H1 (cell line): ENCODE results near the gene GADL1. TPM values are rescaled to one million over a fixed set of nuclear protein-coding genes. Genes with fewer than 3 reads are reported as not detected.

Experiments
- CTCF ChIA-PET: fragments of 300-600 bp; sonication (Branson Sonifier 250); formaldehyde crosslinking; loops from one replicate; lab custom pipeline; 2021; ENCODE audit not compliant: partially characterized antibody; lab: Charles Lee
- POLR2A ChIA-PET: fragments of 300-600 bp; sonication (Branson Sonifier 250); formaldehyde crosslinking; loops from one replicate; lab custom pipeline; 2021; ENCODE audit warnings: inconsistent platforms; ENCODE audit not compliant: partially characterized antibody; lab: Charles Lee
- DNase-seq, 2 experiments: peaks; one replicate each; pipeline versions ENCODE4 v3.0.0 to v3.0.0-alpha.2; 2010 to 2022; ENCODE audit warnings: low spot score in 2 of 2, low read depth in 1 of 2, mixed read lengths in 1 of 2
- FAIRE-seq: peaks from 2 replicates; lab custom pipeline; 2011; peaks lifted over from hg19 to GRCh38; lab: Jason Lieb, UNC
- H2AFZ ChIP-seq: 2 replicates; pipeline ENCODE4 v1.8.1; 2012; ENCODE audit warnings: low read length, inconsistent platforms
- H2AK5ac ChIP-seq: 2 replicates; pipeline ENCODE4 v1.6.1; 2013; ENCODE audit warnings: low read depth, low read length
- H2BK120ac ChIP-seq: replicated peaks from 2 replicates; pipeline ENCODE3; 2013; ENCODE audit warnings: low read depth, low read length, inconsistent platforms
- H2BK12ac ChIP-seq: 2 replicates; pipeline ENCODE4 v1.6.1; 2013; ENCODE audit warnings: low read depth, low read length
- H2BK15ac ChIP-seq: 2 replicates; pipeline ENCODE4 v1.6.1; 2013; ENCODE audit warnings: low read length
- H2BK20ac ChIP-seq: 2 replicates; pipeline ENCODE4 v1.6.1; 2013; ENCODE audit warnings: low read length
- H2BK5ac ChIP-seq: 2 replicates; pipeline ENCODE4 v1.6.1; 2013; ENCODE audit warnings: low read depth, low read length
- H3K14ac ChIP-seq: 2 replicates; pipeline ENCODE4 v1.6.1; 2013; ENCODE audit warnings: inconsistent platforms; ENCODE audit not compliant: insufficient read length
- H3K18ac ChIP-seq: 2 replicates; pipeline ENCODE4 v1.6.1; 2013; ENCODE audit warnings: low read length; ENCODE audit errors: extremely low read depth
- H3K23ac ChIP-seq: 2 replicates; pipeline ENCODE4 v1.6.1; 2013; ENCODE audit warnings: inconsistent platforms; ENCODE audit not compliant: insufficient read length
- H3K23me2 ChIP-seq: 2 replicates; pipeline ENCODE4 v1.6.1; 2013; ENCODE audit warnings: low read depth, low read length
- H3K27ac ChIP-seq: 2 replicates; pipeline ENCODE4 v1.6.1; 2011; ENCODE audit warnings: low read depth, low read length, inconsistent platforms
- H3K27me3 ChIP-seq, 4 experiments: replicated peaks in 1 of 4; 1 replicate in 1 of 4; 2 replicates in 3 of 4; pipeline versions ENCODE4 v1.6.1 to v1.8.1; 2011 to 2013; ENCODE audit warnings: low read length in 3 of 4, mild to moderate bottlenecking in 3 of 4, inconsistent platforms in 2 of 4, mixed read lengths in 2 of 4, moderate library complexity in 1 of 4; ENCODE audit not compliant: control insufficient read depth in 3 of 4, insufficient read depth in 3 of 4; ENCODE audit errors: extremely low read depth in 1 of 4
- H3K36me3 ChIP-seq, 4 experiments: 2 replicates each; pipeline versions ENCODE4 v1.6.1 to v1.8.1; 2011 to 2013; ENCODE audit warnings: mild to moderate bottlenecking in 4 of 4, low read length in 3 of 4, moderate library complexity in 2 of 4, control low read depth in 1 of 4, inconsistent platforms in 1 of 4; ENCODE audit not compliant: insufficient read depth in 4 of 4, control insufficient read depth in 2 of 4
- H3K4ac ChIP-seq: replicated peaks from 2 replicates; pipeline ENCODE3; 2013; ENCODE audit warnings: low read length, low read depth, mixed read lengths, inconsistent platforms; ENCODE audit not compliant: insufficient read length
- H3K4me1 ChIP-seq, 4 experiments: replicated peaks in 1 of 4; 1 replicate in 1 of 4; 2 replicates in 3 of 4; pipeline versions ENCODE4 v1.6.1 to v1.8.1; 2011 to 2013; ENCODE audit warnings: low read length in 3 of 4, inconsistent platforms in 2 of 4, mixed read lengths in 1 of 4; ENCODE audit not compliant: insufficient read depth in 4 of 4, control insufficient read depth in 3 of 4
- H3K4me2 ChIP-seq, 2 experiments: 2 replicates each; pipeline versions ENCODE4 v1.6.1 to v1.8.1; 2011 to 2013; ENCODE audit warnings: low read depth in 2 of 2, low read length in 2 of 2, control low read depth in 1 of 2, inconsistent platforms in 1 of 2, mild to moderate bottlenecking in 1 of 2; ENCODE audit not compliant: insufficient read depth in 1 of 2
- H3K4me3 ChIP-seq, 4 experiments: fragments of 200-600, 300-600 bp in 1 of 4; sonication (generic), shearing (Covaris generic), sonication (Bioruptor Twin) in 1 of 4; 2 replicates each; pipeline versions ENCODE4 v1.5.1 to v1.8.1; 2011 to 2016; ENCODE audit warnings: low read length in 4 of 4, low read depth in 3 of 4, control low read depth in 2 of 4, inconsistent platforms in 2 of 4, mild to moderate bottlenecking in 2 of 4, mixed read lengths in 1 of 4, moderate library complexity in 1 of 4; ENCODE audit not compliant: insufficient read depth in 2 of 4; ENCODE audit errors: extremely low read depth in 1 of 4
- H3K56ac ChIP-seq: replicated peaks from 2 replicates; pipeline ENCODE3; 2013; ENCODE audit warnings: low read depth, mild to moderate bottlenecking, mixed read lengths, low read length, inconsistent platforms; ENCODE audit not compliant: insufficient read length
- H3K79me1 ChIP-seq: 2 replicates; pipeline ENCODE4 v1.6.1; 2013; ENCODE audit warnings: low read depth, low read length, control low read depth
- H3K79me2 ChIP-seq, 2 experiments: 2 replicates each; pipeline versions ENCODE4 v1.6.1 to v1.8.1; 2012 to 2013; ENCODE audit warnings: low read length in 2 of 2, mild to moderate bottlenecking in 2 of 2, inconsistent platforms in 1 of 2; ENCODE audit not compliant: insufficient read depth in 2 of 2, control insufficient read depth in 1 of 2
- H3K9ac ChIP-seq, 4 experiments: replicated peaks in 1 of 4; 1 replicate in 1 of 4; 2 replicates in 3 of 4; pipeline versions ENCODE4 v1.6.1 to v1.8.1; 2011 to 2013; ENCODE audit warnings: low read depth in 3 of 4, low read length in 3 of 4, control low read depth in 2 of 4, mild to moderate bottlenecking in 2 of 4, moderate library complexity in 2 of 4, inconsistent platforms in 1 of 4; ENCODE audit errors: extremely low read depth in 1 of 4
- H3K9me3 ChIP-seq, 2 experiments: 2 replicates each; pipeline versions ENCODE4 v1.6.1 to v1.8.1; 2012 to 2013; ENCODE audit warnings: mild to moderate bottlenecking in 2 of 2, moderate library complexity in 2 of 2, control low read depth in 1 of 2, inconsistent platforms in 1 of 2, low read depth in 1 of 2, low read length in 1 of 2, mixed read lengths in 1 of 2; ENCODE audit not compliant: insufficient read depth in 2 of 2
- H4K20me1 ChIP-seq, 2 experiments: replicated peaks in 1 of 2; 2 replicates each; pipeline versions ENCODE3 to v1.8.1; 2011 to 2013; ENCODE audit warnings: inconsistent platforms in 2 of 2, low read length in 2 of 2, mild to moderate bottlenecking in 1 of 2; ENCODE audit not compliant: insufficient read depth in 2 of 2, control insufficient read depth in 1 of 2
- H4K5ac ChIP-seq: 2 replicates; pipeline ENCODE4 v1.6.1; 2013; ENCODE audit warnings: low read length, low read depth, mixed read lengths, inconsistent platforms; ENCODE audit not compliant: insufficient read length
- H4K8ac ChIP-seq: 2 replicates; pipeline ENCODE4 v1.8.0; 2013; ENCODE audit warnings: mild to moderate bottlenecking, moderate library complexity, low read length, inconsistent platforms; ENCODE audit not compliant: insufficient read depth; ENCODE audit errors: extremely low read depth
- H4K91ac ChIP-seq: replicated peaks from 2 replicates; pipeline ENCODE3; 2013; ENCODE audit warnings: low read length, mixed read lengths, inconsistent platforms; ENCODE audit not compliant: insufficient read length
- POU5F1 ChIP-seq: IDR thresholded peaks from 2 replicates; pipeline ENCODE4 v1.6.1; 2011; ENCODE audit warnings: low read depth, mild to moderate bottlenecking, low read length, moderate library complexity
- WGBS, 2 experiments: shearing (Covaris generic) in 1 of 2; methylation state at CpG; one replicate each; pipeline versions ENCODE4 v1.1.6 to v1.1.7; 2013 to 2015; ENCODE audit warnings: low lambda C conversion rate in 2 of 2, mixed read lengths in 2 of 2, inconsistent platforms in 1 of 2, low coverage in 1 of 2, missing lambda C conversion rate in 1 of 2; ENCODE audit not compliant: insufficient replicate concordance in 2 of 2, insufficient coverage in 1 of 2, insufficient read length in 1 of 2; ENCODE audit errors: extremely low coverage in 1 of 2, missing lambda C conversion rate in 1 of 2; 5-methylcytosine and 5-hydroxymethylcytosine counted together
- polyA plus RNA-seq, 7 experiments: library from polyadenylated mRNA; depleted of rRNA in 3 of 7; stranded (reverse) in 5 of 7; unstranded in 2 of 7; fragments of >200 nt in 5 of 7; fragments of 200-250 nt in 2 of 7; gene quantifications; 1 replicate in 5 of 7; 2 replicates in 1 of 7; 4 replicates in 1 of 7; pipeline versions ENCODE4 v1.2.1 to v1.2.3, GENCODE V29; 2011 to 2013; ENCODE audit warnings: missing spikeins in 2 of 7, mixed read lengths in 2 of 7
- total RNA-seq: library from RNA; stranded (reverse); fragmentation: NEBNext Ultra II Directional; extraction: Animal tissue kit (Norgen Biotek cat#: 25700); gene quantifications from 2 replicates; pipeline ENCODE4 v1.2.1, GENCODE V29; 2021

GADL1 gene
- total and polyA plus RNA-seq, 2 of the 8 experiments (the other 6 are each of a cell fraction or from before 2014, with no cell fraction given): 0.03 to 0.30 TPM

- H2AFZ ChIP-seq: no peak overlapping the region
- FAIRE-seq (no peak), DNase-seq (no peak)
- no peak overlapping the region for H4K8ac ChIP-seq
- 80% methylated on average over 5 of the region's 5 CpGs; no CpG with 5 or more reads in 1 of the 2 experiments for WGBS, 2 experiments
- no peaks in the 10 kb centered on the region for H3K23me2 ChIP-seq
- H3K9me3 ChIP-seq: no peaks in the 10 kb centered on the region
- no peaks in the 10 kb centered on the region for H3K4me1 ChIP-seq
- H3K14ac ChIP-seq: no peak overlapping the region
- H2BK5ac ChIP-seq: no peak overlapping the region
- H3K79me1 ChIP-seq: no peaks in the 10 kb centered on the region
- H4K5ac ChIP-seq: no peak overlapping the region
- no peak overlapping the region for H2BK15ac ChIP-seq
- H3K18ac ChIP-seq: no peak overlapping the region
- no peak overlapping the region for H3K56ac ChIP-seq
- H3K36me3 ChIP-seq: no peaks in the 10 kb centered on the region
- no peak overlapping the region for H3K27ac ChIP-seq
- no peaks in the 10 kb centered on the region for H3K27me3 ChIP-seq
- H4K91ac ChIP-seq: no peak overlapping the region
- no peak overlapping the region for H3K4ac ChIP-seq
- no peak overlapping the region for H2BK120ac ChIP-seq
- no peak overlapping the region for H3K23ac ChIP-seq
- no peaks in the 10 kb centered on the region for H3K79me2 ChIP-seq
- H2BK20ac ChIP-seq: no peak overlapping the region
- no peak overlapping the region for H3K4me3 ChIP-seq
- no peak overlapping the region for H2BK12ac ChIP-seq
- no peaks in the 10 kb centered on the region for H4K20me1 ChIP-seq
- ChIA-PET CTCF (interaction anchor here (0.6 to 2.8 kb wide), 26 partner anchors 8 to 486 kb away, joined by 3 to 13 read pairs (median 4); no protein-coding TSS in a partner anchor), POLR2A (no interaction called here)
- H2AK5ac ChIP-seq: no peak overlapping the region
- H3K9ac ChIP-seq: no peak overlapping the region
- H3K4me2 ChIP-seq: no peak overlapping the region
- no peak for TF ChIP-seq POU5F1
These were observed 39.2 kb upstream of the GADL1 start for GRCh38 chr3:30933478-30934207.
